ENCODE data around the gene CALR.
"Not testable (repeated sequence)": the region's sequence is repeated elsewhere in the genome, so short reads cannot be mapped to it uniquely, and the experiment has no call there.

CALR gene

GRCh38 chr19:12935071-12935470 lies 3.3 kb upstream of the CALR start:
- no peak for DNase-seq

GRCh38 chr19:12936582-12936981 lies 1.8 kb upstream of the CALR start:
- no peak for DNase-seq

- no peak for DNase-seq
Measured at GRCh38 chr19:12937093-12937926, 1.1 kb upstream of the CALR start.

GRCh38 chr19:12938779-12939601 lies 581 bp downstream of the CALR start:
- DNase-seq, result no peak

- no peak for DNase-seq
Measured at GRCh38 chr19:12939975-12940423, 1.6 kb downstream of the CALR start.

GRCh38 chr19:12940897-12941296 lies 2.5 kb downstream of the CALR start:
- no peak for DNase-seq

GRCh38 chr19:12943437-12944044 lies 5.1 kb downstream of the CALR start:
- no peak for DNase-seq

GRCh38 chr19:12944104-12944674 lies 5.8 kb downstream of the CALR start:
- DNase-seq, result no peak

- DNase-seq, result peak; percentile 92
Measured at GRCh38 chr19:12945479-12946091, 7.2 kb downstream of the CALR start, which contains the start of gene RAD23A. Gene RAD23A (plus strand): TSS chr19:12945862. CDS start chr19:12945949, 87 bp downstream.

GRCh38 chr19:12946092-12946721 lies 7.8 kb downstream of the CALR start:
- DNase-seq, result peak; percentile 78

- DNase-seq, result no peak
Measured at GRCh38 chr19:12946731-12947496, 8.5 kb downstream of the CALR start.

GRCh38 chr19:12947702-12948611 lies 9.5 kb downstream of the CALR start:
- DNase-seq, result no peak

GRCh38 chr19:12948612-12949362 lies 10.4 kb downstream of the CALR start:
- DNase-seq, result no peak

- DNase-seq, result no peak
Measured at GRCh38 chr19:12949363-12950283, 11.2 kb downstream of the CALR start.

GRCh38 chr19:12952050-12952449 lies 13.6 kb downstream of the CALR start:
- not testable (repeated sequence) for DNase-seq

GRCh38 chr19:12952488-12953137 lies 14.2 kb downstream of the CALR start:
- peak; percentile 48 for DNase-seq

GRCh38 chr19:12953138-12953798 lies 14.9 kb downstream of the CALR start:
- DNase-seq, result no peak

All from NCI-H226 (cell line).